Hematopoietic multipotent progenitor cell (in vitro differentiated cells): ENCODE data around the gene PITHD1. TPM values are rescaled to one million over a fixed set of nuclear protein-coding genes. Genes with fewer than 3 reads are reported as not detected.
"Not testable (repeated sequence)": the region's sequence is repeated elsewhere in the genome, so short reads cannot be mapped to it uniquely, and the experiment has no call there.

ENCODE experiments used
- DNase-seq, 3 donors: peaks; one replicate each; pipeline ENCODE4 v3.0.0-alpha.2; 2011 to 2015; ENCODE audit warnings: low read depth in 2 of 3, low spot score in 2 of 3
- total RNA-seq: library from RNA; depleted of rRNA; stranded (reverse); fragments of >200 nt; gene quantifications from one replicate; pipeline ENCODE4 v1.2.3, GENCODE V29; 2012

PITHD1 gene, protein sequence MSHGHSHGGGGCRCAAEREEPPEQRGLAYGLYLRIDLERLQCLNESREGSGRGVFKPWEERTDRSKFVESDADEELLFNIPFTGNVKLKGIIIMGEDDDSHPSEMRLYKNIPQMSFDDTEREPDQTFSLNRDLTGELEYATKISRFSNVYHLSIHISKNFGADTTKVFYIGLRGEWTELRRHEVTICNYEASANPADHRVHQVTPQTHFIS
- total RNA-seq: 34.5 TPM

DNA sequence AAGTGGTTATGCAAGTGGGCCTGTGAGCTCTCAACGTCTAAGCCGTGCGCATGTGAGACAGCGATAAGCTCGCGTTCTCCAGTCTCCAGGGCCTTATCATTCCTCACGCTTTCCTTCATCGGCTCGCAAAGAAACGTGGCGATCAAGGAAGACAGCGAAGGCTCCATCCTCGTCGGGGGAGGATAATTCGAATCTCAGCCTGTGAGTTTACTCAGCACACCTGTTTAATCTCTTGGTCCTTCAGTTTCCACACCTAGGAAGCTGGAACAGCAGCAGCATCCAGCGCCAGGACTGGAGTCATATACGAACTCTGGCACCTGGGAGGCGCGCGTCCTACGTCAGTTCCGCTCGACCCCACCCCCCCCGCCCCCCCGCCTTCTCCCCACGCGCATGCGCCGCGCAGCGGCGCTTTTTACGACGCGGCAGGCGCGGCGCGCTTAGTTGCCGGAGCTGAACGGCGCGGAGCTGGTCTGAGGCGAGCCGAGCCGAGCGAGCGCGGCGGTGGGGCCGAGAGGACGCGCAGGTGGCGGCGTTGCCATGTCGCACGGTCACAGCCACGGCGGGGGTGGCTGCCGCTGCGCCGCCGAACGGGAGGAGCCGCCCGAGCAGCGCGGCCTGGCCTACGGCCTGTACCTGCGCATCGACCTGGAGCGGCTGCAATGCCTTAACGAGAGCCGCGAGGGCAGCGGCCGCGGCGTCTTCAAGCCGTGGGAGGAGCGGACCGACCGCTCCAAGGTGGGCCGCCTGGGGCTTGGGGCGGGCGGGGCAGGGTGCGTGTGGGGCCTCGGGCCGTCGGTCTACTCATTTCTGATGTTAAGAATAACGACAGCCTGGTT is at the start of gene PITHD1:
Gene PITHD1 (plus strand): TSS at position 440 of the 836 bp plus-strand sequence. CDS start 98 bp downstream, at position 538.
- DNase-seq: peak; percentile 83 to 91 (median 85)

DNA sequence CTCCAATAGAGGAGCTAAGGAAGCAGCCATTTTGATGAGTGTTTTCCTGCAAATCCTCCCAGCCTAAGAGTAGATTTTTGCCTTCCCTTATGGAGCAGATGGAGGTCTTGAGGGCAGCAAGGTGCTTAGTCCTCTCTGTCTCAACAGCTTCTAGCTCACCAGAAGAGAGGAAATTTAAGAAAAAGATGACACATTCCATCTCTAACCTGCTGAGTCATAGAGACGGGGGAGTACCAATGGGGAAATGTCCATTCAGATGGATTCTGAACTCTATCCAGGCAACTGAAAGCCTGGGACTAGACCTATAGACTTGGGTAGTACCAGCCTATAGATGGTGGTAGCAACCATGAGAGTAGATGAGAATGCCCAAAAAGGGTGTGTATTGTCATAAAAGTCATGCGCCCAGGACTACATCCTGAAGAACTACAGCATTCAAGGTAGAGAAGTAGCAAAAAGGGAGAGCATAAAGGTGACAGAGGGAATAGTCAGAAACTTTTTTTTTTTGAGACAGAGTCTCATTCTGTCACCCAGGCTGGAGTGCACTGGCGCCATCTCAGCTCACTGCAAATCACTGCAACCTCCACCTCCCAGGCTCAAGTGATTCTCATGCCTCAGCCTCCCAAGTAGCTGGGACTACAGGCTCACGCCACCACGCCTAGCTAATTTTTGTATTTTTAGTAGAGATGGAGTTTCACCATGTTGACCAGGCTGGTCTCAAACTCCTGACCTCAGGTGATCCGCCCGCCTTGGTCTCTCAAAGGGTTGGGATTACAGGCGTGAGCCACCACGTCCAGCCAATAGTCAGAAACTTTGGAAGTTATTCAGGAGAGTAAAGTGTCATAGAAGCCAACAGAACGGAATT is 45.6 kb upstream of the PITHD1 start:
- DNase-seq: no peak

DNA sequence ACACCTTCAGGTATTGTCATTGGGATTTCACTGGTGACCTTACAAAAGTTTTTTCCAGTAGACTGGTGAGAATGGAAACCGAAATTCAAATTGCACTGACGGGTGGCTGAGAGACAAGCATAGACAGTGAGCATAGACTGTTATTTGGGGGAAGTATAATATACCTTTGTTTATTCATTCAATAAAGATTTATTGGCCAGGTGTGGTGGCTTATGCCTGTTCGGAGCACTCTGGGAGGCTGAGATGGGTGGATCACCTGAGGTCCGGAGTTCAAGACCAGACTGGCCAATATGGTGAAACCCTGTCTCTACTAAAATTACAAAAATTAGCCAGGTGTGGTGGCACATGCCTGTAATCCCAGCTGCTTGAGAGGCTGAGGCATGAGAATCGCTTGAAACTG is 44.9 kb upstream of the PITHD1 start:
- not testable (repeated sequence) for DNase-seq

DNA sequence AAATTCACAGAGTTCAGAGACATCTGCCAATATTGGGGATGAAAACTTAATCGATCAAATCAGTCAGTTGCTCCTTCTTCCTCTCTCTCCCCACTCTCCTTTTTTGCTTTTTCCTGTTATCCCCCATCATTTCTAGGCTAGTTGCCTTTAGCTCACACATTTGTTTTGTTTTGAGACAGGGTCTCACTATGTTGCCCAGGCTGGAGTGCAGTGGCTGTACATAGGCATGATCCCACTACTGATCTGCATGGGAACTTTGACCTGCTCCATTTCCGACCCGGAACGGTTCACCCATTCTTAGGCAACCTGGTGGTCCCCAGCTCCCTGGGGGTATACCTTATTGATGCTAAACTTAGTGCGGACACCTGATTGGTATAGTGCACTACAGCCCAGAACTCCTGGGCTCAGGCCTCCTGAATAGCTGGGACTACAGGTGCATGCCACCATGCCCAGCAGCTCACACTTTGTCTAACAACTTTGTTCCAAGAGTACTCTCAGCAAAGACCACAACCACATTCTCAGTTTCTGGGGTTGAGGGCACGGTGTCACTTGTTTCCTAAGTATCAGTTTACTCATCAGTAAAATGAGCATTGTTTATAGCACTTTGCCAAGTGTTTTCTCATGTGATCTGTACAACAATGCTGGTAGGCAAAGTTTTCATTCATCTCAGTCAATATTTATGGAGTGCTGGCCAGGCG is 41.6 kb upstream of the PITHD1 start:
- DNase-seq: no peak

DNA sequence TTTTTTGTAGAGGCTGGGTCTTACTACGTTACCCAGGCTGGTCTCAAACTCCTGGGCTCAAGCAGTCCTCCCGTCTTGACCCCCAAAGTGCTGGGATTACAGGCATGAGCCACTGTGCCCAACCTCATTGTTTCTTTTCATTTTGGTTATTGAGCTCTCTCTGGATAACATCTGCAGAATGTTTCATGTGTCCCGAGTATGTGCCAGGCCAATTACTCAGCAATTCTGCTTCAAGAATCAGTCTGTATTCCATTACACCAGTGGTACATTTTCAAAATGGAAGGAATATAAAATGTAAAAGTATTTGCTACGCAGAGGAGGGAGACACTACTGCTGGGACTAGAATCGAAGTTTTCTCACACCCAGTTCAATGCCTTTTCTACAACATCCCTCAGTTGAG is 36.6 kb upstream of the PITHD1 start:
- no peak for DNase-seq

DNA sequence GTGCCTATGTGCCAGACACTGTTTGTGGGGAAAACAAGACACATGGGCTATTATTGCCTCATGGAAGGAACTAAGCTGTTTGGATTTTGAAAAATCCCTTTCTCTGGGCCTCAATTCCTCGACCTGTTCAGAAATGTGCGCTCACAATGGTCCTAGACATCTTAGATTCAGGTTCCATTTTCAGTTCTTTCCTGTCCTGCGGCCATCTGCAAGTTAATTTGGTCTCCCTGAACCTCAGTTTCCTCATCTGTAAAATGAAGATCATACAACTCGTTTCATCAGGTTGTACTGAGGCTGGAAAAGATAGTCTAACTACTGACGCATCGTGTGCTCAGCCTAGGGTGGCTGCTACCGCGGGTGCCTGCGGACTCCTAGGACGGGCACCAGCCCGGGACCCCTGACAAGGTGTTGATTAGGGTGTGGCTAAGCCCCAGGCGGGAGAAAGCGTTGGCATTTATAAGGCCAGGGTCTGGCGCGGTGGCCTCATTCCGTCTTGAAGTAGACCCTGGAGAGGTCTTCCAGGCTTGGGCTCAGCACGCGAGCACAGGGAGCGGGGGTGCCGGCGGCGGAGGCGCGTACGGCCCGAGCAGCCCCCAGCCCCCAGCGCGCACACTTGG is 35.4 kb upstream of the PITHD1 start:
- peak in 1 of 3 donors; percentile 36 for DNase-seq

DNA sequence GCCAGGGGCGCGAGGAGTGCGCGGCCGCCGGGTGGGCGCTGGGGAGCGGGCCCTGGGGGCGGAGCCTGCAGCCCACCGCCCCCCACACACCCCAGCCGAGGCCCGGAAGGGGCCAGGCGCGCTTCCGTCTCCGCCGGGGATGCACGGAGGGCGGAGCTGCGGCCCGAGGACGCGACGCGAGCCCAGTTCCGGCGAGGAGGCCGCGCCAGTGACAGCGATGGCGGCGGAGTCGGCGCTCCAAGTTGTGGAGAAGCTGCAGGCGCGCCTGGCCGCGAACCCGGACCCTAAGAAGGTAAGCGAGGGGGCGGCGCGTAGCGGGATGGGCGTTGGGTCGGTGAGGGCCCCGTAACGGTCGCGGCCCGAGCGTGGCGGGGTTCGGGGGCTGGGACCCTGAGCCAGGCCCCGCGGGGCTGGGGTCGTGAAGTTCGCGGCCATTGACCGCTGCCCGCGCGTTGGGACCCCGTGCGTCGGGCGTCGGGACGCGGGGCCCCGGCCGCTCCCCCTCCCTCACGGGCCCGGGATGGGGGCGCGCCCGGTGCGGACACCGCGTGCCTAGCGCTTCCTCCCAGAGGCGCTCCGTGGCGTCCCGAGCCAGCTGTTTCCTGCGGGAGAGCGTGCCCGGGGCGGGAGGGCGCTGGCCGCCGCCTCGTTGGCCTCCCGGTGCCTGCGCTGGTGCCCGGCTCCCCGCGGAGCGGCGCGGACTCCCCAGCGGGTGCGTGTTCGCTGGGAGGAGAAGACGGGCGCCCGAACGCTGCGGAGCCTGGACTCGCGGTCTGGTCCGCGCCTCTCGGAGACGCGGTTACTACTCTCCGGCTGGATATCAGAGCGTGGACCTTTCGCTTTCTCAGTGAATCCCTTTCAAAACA is 34.7 kb upstream of the PITHD1 start, which contains the start of gene ELOA:
Gene ELOA (plus strand): TSS at position 185 of the 866 bp plus-strand sequence. CDS start 33 bp downstream, at position 218.
- peak; percentile 58 to 82 (median 82) for DNase-seq

DNA sequence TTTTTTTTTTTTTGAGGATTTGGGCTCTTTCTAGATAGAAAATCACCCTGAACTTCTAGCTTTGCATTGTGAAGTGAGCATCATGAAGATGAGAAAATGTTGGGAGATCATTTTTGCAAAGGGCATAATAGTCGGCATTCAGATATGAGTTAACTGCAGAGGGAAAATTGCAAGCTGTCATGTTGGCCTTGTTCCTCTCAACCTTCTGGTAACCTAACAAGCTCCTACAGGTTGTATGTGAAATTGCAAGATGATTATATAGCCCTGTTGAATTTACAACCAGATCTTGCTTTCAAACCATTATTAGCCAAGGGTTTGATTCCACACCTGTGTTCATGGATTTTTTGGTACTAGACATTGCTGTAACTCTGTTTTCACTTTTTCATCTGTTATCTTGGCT is 32.7 kb upstream of the PITHD1 start:
- DNase-seq: peak in 2 of 3 donors; percentile 24 to 48

DNA sequence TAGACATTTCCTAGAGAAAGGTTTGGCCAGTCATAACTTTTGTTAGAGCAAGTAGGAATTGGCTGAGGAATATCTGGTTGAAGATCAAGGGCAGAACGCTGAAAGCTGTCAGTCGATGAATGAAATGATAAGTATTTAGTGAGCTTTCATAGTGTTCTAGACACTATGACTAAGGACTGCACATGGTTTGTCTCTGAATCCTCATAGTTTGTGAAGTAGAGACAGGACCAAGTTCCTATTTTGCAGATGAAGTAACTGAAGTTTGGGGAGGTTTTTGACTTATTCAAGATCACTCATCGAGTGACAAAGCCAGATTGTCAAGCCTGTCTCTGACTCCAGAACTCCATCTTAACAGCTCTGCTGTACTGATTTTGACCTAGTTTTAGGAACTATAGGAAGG is 30.2 kb upstream of the PITHD1 start:
- DNase-seq: no peak

DNA sequence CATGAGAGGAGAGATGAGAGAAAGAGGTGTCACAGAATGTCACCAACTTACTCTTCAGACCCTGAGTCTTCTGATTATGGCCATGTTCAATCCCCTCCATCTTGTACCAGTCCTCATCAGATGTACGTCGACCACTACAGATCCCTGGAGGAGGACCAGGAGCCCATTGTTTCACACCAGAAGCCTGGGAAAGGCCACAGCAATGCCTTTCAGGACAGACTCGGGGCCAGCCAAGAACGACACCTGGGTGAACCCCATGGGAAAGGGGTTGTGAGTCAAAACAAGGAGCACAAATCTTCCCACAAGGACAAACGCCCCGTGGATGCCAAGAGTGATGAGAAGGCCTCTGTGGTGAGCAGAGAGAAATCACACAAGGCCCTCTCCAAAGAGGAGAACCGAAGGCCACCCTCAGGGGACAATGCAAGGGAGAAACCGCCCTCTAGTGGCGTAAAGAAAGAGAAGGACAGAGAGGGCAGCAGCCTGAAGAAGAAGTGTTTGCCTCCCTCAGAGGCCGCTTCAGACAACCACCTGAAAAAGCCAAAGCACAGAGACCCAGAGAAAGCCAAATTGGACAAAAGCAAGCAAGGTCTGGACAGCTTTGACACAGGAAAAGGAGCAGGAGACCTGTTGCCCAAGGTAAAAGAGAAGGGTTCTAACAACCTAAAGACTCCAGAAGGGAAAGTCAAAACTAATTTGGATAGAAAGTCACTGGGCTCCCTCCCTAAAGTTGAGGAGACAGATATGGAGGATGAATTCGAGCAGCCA is 27.0 kb upstream of the PITHD1 start:
- peak in 2 of 3 donors; percentile 51 to 73 for DNase-seq

DNA sequence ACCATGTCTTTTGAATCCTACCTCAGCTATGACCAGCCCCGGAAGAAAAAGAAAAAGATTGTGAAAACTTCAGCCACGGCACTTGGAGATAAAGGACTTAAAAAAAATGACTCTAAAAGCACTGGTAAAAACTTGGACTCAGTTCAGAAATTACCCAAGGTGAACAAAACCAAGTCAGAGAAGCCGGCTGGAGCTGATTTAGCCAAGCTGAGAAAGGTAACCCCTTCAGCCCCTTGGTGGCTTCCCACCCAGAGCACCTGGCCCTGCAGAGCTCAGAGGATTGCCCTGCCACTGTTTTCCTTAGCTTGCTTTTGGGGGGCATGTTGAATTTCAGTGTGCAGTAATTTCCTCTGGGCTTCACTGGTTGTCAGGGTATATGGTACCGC is 26.4 kb upstream of the PITHD1 start:
- DNase-seq: no peak

DNA sequence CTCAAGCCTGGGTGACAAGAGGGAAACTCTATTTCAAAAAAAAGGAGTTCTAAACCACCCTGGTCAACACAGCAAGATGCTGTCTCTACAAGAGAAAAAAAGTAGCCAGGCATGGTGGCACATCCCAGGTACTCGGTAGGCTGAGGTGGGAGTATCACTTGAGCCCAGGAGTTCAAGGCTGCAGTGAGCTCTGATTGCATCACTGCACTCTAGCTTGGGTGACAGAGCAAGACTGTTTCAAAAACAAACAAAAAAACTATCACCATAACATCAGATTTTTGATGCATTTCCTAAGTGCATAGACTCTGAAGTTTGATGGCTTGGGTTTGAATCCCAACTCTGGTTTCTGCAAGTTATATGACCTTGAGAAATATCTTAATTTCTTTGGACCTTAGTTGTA is 25.3 kb upstream of the PITHD1 start:
- no peak for DNase-seq

DNA sequence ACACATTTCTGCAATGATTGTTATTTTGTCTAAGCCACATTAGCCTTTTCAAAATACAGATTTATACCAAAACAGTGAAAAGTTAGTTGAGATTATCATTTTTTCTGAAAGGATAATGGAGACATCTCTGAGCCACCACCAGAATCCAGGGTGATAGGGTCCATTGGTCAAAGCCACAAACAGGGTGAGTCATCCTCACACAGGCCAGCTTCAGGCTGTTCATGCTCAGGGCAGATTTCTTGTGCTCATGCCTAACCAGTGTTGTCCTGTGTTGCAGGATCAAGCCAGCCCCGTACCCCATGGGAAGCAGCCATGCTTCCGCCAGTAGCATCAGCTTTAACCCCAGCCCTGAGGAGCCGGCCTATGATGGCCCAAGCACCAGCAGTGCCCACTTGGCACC is 21.5 kb upstream of the PITHD1 start:
- no peak for DNase-seq

DNA sequence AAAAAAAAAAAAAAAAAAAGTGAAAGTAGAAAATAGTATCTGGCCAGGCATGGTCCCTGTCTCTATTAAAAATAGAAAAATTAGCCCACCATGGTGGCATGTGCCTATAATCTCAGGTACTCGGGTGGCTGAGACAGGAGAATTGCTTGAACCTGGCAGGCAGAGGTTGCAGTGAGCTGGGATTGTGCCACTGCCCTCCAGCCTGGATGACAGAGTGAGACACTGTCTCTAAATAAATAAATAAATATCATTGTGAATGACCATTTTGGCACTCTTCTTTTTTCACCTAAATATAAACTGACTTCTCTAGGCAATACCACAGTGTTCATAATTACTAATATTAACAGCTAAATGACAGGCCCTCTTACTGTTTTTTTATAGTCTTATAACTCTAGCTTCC is 20.4 kb upstream of the PITHD1 start:
- no peak for DNase-seq

DNA sequence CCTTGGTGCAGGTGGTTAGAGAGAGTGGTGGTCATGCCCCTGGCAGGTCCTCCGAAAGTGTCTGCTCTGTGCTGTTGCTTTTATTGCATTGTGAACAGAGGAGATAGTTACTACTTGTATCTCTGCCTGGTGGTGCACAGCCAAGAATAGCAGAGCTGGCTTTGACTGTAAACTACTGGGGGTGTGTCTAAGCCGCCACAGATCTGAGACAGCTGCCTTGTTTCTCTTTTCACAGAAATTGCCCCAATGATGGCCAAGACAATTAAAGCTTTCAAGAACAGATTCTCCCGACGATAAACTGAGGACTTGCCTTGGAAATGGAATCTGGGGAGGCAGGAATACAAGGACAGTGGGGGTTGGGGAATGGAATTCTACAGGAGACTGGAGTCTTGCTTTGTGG is 18.9 kb upstream of the PITHD1 start:
- no peak for DNase-seq

DNA sequence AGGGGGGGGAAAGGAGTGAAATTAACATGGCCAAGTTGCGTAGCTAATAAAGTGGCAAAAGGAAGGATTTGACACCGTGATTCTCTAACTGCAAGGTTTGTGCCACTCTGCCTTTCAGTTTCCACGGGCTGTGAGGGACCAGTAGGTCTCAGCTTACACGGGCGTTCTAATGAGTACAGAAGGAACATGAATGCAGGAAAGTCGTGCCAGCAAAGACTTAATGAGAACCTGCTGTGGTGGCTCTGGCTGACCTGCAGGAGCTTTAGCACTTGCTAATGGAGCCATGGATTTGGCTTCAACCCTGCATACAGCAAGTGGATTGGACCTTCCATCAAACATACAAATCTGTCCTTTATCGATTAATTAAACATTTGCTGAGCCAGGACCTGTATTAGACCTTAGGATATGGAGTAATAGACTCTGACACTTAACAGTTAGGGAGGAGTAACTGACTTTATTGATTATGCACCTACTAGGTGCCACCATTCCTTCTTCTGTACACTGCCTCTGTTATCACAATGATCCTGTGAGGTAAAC is 15.1 kb upstream of the PITHD1 start:
- no peak for DNase-seq

DNA sequence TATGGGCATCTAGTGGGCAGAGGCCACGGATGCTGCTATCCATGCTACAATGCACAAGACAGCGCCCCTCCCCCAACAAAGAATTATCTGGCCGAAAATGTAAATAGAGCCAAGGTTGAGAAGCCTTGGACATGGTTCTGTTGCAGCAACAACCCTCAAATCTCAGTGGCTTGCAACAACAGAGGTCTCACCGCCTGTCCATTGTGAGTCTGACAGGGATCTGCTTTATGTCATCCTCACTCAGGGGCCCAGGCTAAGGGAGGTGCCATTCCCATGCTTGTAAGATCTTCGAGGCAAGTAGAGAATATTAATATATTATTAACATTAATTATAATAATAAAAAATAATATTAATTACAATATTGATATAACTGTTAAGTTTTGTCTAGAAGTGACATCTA is 9.5 kb upstream of the PITHD1 start:
- no peak for DNase-seq
